Dendritic cell treated with granulocyte-macrophage colony-stimulating factor and Interleukin-4, amounts not matched to agents 40 ng/mL and 50 ng/mL, for 4 days (primary cell): ENCODE results near the gene TSNAX.
"Not testable (repeated sequence)": the region's sequence is repeated elsewhere in the genome, so short reads cannot be mapped to it uniquely, and the experiment has no call there.

ENCODE experiments used
- H3K27ac Mint-ChIP-seq: one replicate; pipeline ENCODE4 v1.8.0; 2022; ENCODE audit warnings: mild to moderate bottlenecking, mixed read lengths
- H3K27me3 Mint-ChIP-seq: one replicate; pipeline ENCODE4 v1.8.0; 2022; ENCODE audit warnings: mild to moderate bottlenecking, mixed read lengths
- H3K36me3 Mint-ChIP-seq: one replicate; pipeline ENCODE4 v1.8.0; 2022; ENCODE audit warnings: low read depth, mixed read lengths
- H3K4me1 Mint-ChIP-seq: one replicate; pipeline ENCODE4 v1.8.0; 2022; ENCODE audit warnings: low read depth, mixed read lengths
- H3K4me3 Mint-ChIP-seq: one replicate; pipeline ENCODE4 v1.8.0; 2022; ENCODE audit warnings: mild to moderate bottlenecking, moderate library complexity, mixed read lengths
- H3K9me3 Mint-ChIP-seq: one replicate; pipeline ENCODE4 v1.8.0; 2022; ENCODE audit warnings: mixed read lengths
- intact Hi-C: fragments of 100-400 bp; cut with micrococcal nuclease; formaldehyde crosslinking; loops from one replicate; pipeline ENCODE4 v1.15.0; 2022

The TSNAX gene

DNA sequence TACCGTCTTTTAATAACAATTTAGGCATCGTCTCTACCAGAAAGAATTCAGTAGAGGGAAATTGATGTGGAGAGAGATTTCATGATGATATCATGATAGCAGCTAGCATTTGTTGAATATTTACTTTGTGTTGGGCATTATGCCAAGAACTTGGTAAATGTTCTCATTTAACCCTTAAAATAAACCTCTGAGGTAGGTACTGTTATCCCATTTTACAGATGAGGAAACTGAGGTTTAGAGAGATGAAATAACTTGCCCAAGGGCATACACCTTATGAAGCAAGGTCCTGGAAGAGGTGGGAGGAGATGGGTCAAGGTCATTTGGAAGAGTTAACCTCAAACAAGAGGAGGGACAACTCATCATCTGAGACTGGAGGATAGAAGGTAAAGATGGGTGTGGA lies 34.8 kb downstream of the TSNAX start:
- H3K27ac Mint-ChIP-seq = no peak overlapping the region
- H3K36me3 Mint-ChIP-seq = peaks cover 48% of the 10 kb centered on the region
- no peaks in the 10 kb centered on the region for H3K27me3 Mint-ChIP-seq
- H3K4me1 Mint-ChIP-seq = no peaks in the 10 kb centered on the region
- intact Hi-C loops = no loop called here
- H3K9me3 Mint-ChIP-seq = no peaks in the 10 kb centered on the region
- H3K4me3 Mint-ChIP-seq = no peak overlapping the region

DNA sequence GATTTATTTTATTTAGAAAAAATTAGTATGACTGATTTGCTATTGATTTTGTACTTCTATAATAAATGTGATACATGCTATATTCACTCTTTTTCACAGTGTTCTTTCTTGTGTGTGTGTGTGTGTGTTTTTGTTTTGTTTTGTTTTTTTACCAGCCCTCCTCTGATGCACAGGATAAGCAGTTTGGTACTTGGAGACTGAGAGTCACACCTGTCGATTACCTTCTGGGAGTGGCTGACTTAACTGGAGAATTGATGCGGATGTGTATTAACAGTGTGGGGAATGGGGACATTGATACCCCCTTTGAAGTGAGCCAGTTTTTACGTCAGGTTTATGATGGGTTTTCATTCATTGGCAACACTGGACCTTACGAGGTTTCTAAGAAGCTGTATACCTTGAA lies 35.9 kb downstream of the TSNAX start:
- H3K9me3 Mint-ChIP-seq = no peaks in the 10 kb centered on the region
- intact Hi-C loops = no loop called here
- no peak overlapping the region for H3K27ac Mint-ChIP-seq
- H3K36me3 Mint-ChIP-seq = peaks cover 47% of the 10 kb centered on the region
- no peak overlapping the region for H3K4me3 Mint-ChIP-seq
- no peaks in the 10 kb centered on the region for H3K4me1 Mint-ChIP-seq
- H3K27me3 Mint-ChIP-seq = no peaks in the 10 kb centered on the region

DNA sequence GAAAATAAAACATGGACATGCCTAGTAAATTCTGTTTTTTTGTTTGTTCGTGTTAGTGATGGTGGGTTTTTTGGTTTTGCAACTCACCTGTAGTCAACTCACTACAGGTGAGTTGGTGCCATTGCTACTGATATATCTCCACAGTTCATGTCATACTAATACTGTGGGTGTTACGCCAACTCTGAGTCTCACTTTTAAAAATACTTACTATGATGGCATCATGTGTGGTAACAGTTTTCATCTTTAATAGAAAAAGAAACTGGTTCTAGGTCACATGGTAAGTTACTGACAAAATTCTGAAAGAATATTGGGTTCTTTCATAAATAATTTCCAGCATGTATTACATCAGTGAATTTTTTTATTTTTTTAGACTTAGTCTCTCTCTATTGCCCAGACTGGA lies 38.0 kb downstream of the TSNAX start:
- Mint-ChIP-seq H3K4me1 (no peaks in the 10 kb centered on the region), H3K27ac (no peak overlapping the region), H3K4me3 (no peak overlapping the region), H3K36me3 (peaks cover 46% of the 10 kb centered on the region), H3K9me3 (no peaks in the 10 kb centered on the region), H3K27me3 (no peaks in the 10 kb centered on the region)
- intact Hi-C loops = no loop called here

DNA sequence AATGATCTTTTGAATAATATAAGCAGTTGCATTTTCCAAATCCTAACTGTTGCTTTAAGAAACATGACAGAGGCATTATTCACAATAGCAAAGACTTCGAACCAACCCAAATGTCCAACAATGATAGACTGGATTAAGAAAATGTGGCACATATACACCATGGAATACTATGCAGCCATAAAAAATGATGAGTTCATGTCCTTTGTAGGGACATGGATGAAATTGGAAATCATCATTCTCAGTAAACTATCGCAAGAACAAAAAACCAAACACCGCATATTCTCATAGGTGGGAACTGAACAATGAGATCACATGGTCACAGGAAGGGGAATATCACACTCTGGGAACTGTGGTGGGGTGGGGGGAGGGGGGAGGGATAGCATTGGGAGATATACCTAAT lies 41.8 kb downstream of the TSNAX start:
- intact Hi-C loops, H3K4me1 Mint-ChIP-seq, H3K4me3 Mint-ChIP-seq, H3K27me3 Mint-ChIP-seq, H3K27ac Mint-ChIP-seq, H3K9me3 Mint-ChIP-seq: not testable (repeated sequence)
- H3K36me3 Mint-ChIP-seq = peaks cover 25% of the 10 kb centered on the region

DNA sequence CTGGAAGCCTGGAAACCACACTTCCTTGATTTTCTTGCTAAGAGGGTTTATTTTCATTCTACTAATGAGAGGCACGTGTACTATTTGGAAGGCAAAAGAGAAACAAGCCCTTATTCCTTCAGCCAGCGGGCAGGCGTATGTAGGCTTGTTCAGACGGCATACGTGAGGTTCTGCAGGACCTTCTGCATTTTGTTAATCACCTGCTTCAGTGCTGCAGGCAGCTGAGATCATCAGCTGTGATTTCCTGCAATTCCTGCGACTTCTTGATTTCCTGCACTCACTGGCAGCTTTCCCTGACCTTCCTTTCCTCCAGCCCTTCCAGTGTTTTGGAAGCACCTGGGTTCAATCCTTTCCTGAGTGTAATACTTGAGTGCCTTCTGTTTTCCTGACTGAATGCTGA lies 43.4 kb downstream of the TSNAX start:
- Mint-ChIP-seq H3K36me3 (peaks cover 16% of the 10 kb centered on the region), H3K4me1 (no peaks in the 10 kb centered on the region), H3K9me3 (no peaks in the 10 kb centered on the region), H3K4me3 (no peak overlapping the region), H3K27ac (no peak overlapping the region), H3K27me3 (no peaks in the 10 kb centered on the region)
- intact Hi-C loops = no loop called here

DNA sequence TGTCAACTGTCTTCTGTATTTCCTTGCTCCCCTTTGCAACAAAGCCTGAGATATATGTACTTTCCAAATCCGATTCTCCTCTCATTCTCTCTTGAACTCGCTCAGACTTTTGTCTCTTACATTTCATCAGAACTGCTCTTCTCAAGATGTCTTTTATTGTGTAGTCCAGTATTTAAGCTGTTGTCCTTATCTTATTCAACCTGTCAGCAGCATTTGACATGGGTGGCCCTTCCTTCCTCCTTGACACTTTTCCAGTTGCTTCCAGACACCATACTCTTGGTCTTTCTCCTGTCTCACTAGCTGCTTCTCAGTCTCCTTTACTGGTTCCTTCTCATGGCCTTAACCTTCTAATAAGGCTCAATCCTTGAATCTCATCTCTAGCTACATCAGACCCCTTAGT lies 47.0 kb downstream of the TSNAX start:
- no peak overlapping the region for H3K27ac Mint-ChIP-seq
- no peaks in the 10 kb centered on the region for H3K27me3 Mint-ChIP-seq
- H3K36me3 Mint-ChIP-seq = no peaks in the 10 kb centered on the region
- intact Hi-C loops = no loop called here
- H3K4me3 Mint-ChIP-seq = no peak overlapping the region
- no peaks in the 10 kb centered on the region for H3K9me3 Mint-ChIP-seq
- H3K4me1 Mint-ChIP-seq = no peaks in the 10 kb centered on the region

DNA sequence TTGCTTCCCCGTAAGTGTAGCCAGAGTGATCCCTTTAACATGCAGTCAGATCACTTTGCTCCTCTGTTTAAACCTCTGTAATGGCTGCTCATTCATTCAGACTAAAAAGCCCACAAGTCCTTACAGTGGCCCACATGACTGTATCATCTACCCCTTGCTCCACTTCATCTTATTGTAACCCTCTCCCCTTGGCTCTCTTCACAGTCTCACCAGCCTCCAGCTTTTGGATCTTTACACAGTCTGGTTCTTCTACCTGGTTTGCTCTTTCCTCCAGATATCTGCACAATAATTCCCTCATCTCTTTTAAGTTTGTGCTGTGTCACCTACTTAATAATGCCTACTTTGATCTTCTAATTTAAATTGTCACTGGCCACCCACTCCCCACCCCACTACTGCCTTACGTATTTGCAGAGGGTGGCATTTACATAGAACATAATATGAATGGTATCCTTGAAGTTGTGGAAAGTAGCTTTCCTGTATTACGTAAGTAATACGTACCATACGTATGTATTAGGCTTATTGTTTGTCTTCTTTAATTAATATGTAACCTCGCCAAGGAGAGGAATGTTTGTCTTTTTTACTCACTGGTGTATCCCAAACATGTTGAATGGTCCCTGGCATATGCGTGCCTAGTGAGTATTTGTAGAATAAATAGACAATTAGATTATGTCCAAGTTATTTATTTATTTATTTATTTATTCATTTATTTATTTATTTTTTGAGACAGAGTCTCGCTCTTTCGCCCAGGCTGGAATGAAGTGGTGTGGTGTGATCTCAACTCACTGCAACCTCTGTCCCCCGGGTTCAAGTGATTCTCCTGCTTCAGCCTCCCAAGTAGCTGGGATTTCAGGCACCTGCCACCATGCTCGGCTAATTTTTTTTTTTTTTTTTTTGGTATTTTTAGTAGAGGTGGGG lies 48.6 kb downstream of the TSNAX start:
- no peak overlapping the region for H3K4me3 Mint-ChIP-seq
- no peaks in the 10 kb centered on the region for H3K27me3 Mint-ChIP-seq
- no peak overlapping the region for H3K27ac Mint-ChIP-seq
- intact Hi-C loops = no loop called here
- H3K4me1 Mint-ChIP-seq = no peaks in the 10 kb centered on the region
- H3K9me3 Mint-ChIP-seq = no peaks in the 10 kb centered on the region
- no peaks in the 10 kb centered on the region for H3K36me3 Mint-ChIP-seq

DNA sequence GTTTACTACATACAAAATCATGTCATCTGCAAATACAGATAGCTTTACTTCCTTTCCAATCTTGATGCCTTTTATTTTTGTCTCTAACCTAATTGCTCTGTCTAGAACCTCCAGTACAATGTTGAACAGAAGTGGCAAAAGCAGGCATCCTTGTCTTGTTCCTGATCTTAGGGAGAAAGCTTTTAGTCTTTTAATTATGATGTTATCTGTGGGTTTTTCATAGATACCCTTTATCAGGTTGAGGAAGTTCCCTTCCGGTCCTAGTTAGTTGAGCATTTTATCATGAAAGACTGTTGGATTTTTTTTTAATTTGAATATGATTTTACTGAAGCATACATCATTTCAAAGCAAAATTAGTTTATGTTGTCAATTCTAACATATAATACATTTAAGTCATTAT lies 52.4 kb downstream of the TSNAX start:
- no peaks in the 10 kb centered on the region for H3K36me3 Mint-ChIP-seq
- no peaks in the 10 kb centered on the region for H3K9me3 Mint-ChIP-seq
- intact Hi-C loops = no loop called here
- no peak overlapping the region for H3K4me3 Mint-ChIP-seq
- no peaks in the 10 kb centered on the region for H3K4me1 Mint-ChIP-seq
- no peak overlapping the region for H3K27ac Mint-ChIP-seq
- no peaks in the 10 kb centered on the region for H3K27me3 Mint-ChIP-seq

DNA sequence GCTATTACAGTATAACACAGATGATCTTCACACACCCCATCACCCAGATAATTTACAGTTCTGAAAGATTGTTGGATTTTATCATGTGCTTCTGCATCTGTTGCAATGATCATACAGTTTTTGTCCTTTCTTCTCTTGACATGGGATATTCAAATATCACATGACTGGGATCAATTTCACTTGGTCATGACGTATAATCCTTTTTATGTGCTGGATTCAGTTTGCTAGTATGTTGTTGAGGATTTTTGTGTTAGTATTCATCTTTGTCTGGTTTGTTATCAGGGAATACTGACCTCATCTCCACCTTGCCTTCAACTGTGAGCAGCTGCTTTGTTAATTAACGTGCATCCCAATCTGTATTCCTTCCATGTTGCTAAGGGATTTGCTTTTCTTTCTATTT lies 53.4 kb downstream of the TSNAX start:
- H3K4me1 Mint-ChIP-seq = no peaks in the 10 kb centered on the region
- no peaks in the 10 kb centered on the region for H3K36me3 Mint-ChIP-seq
- no peaks in the 10 kb centered on the region for H3K9me3 Mint-ChIP-seq
- no peak overlapping the region for H3K4me3 Mint-ChIP-seq
- no peaks in the 10 kb centered on the region for H3K27me3 Mint-ChIP-seq
- intact Hi-C loops = no loop called here
- H3K27ac Mint-ChIP-seq = no peak overlapping the region

DNA sequence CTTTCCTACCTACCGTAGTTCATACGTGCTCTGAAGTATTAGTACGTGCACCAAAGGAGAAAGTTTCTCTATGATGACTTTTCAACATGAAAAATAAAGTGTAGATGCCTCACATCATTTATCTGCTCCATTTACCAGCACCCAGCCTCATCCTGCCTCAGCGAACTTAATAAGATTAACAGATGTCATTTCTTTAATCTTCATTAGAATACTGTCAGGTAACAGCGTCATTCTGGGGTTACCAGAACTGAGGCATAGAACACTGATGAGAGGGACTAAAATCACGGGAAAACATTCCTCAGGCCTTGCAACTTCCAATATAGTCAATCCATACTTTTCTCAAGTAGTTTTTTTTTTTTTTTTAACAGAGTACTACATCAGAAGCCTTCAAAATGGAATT lies 54.9 kb downstream of the TSNAX start:
- no peaks in the 10 kb centered on the region for H3K9me3 Mint-ChIP-seq
- no peaks in the 10 kb centered on the region for H3K27me3 Mint-ChIP-seq
- no peaks in the 10 kb centered on the region for H3K36me3 Mint-ChIP-seq
- no peak overlapping the region for H3K4me3 Mint-ChIP-seq
- intact Hi-C loops = no loop called here
- no peaks in the 10 kb centered on the region for H3K4me1 Mint-ChIP-seq
- H3K27ac Mint-ChIP-seq = no peak overlapping the region

DNA sequence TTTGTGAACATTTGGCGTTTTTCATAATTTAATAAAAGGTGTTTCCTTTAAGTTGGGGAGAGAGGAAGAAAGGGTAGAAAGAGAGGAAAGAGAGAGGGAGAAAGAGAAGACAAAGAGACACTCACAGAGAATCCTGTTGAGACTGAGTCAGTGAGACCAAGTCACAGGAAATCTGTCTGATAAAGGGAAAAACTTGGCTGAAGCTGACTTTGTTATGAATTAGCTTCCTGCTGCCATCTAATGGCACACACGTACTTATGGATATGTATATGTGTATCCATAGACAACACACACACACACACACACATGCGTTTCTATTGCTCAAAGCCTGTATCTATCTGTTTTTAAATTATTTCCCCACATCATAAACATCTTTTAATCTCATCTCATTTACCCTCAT lies 55.6 kb downstream of the TSNAX start:
- intact Hi-C loops = no loop called here
- no peaks in the 10 kb centered on the region for H3K9me3 Mint-ChIP-seq
- H3K4me1 Mint-ChIP-seq = no peaks in the 10 kb centered on the region
- H3K27me3 Mint-ChIP-seq = no peaks in the 10 kb centered on the region
- H3K27ac Mint-ChIP-seq = no peak overlapping the region
- no peak overlapping the region for H3K4me3 Mint-ChIP-seq
- H3K36me3 Mint-ChIP-seq = no peaks in the 10 kb centered on the region

DNA sequence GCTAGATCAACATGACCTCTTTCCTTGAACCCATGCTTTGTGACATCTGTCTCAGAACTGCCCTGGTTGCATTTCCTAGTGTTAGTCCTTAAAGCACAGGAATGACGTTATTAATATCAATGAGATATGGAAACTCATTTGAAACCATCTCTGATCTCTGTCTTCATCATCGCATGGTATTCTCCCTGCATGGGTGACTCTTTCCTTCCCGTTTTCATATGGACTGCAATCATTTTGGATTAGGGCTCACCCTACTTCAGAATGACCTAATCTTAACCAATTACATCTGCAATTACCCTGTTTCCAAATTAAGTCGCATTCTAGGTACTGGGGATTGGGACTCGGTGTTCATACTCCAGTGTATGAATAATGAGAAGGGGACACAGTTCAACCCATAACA lies 56.5 kb downstream of the TSNAX start:
- H3K36me3 Mint-ChIP-seq = no peaks in the 10 kb centered on the region
- no peaks in the 10 kb centered on the region for H3K27me3 Mint-ChIP-seq
- H3K27ac Mint-ChIP-seq = no peak overlapping the region
- H3K9me3 Mint-ChIP-seq = no peaks in the 10 kb centered on the region
- H3K4me1 Mint-ChIP-seq = no peaks in the 10 kb centered on the region
- H3K4me3 Mint-ChIP-seq = no peak overlapping the region
- intact Hi-C loops = no loop called here

DNA sequence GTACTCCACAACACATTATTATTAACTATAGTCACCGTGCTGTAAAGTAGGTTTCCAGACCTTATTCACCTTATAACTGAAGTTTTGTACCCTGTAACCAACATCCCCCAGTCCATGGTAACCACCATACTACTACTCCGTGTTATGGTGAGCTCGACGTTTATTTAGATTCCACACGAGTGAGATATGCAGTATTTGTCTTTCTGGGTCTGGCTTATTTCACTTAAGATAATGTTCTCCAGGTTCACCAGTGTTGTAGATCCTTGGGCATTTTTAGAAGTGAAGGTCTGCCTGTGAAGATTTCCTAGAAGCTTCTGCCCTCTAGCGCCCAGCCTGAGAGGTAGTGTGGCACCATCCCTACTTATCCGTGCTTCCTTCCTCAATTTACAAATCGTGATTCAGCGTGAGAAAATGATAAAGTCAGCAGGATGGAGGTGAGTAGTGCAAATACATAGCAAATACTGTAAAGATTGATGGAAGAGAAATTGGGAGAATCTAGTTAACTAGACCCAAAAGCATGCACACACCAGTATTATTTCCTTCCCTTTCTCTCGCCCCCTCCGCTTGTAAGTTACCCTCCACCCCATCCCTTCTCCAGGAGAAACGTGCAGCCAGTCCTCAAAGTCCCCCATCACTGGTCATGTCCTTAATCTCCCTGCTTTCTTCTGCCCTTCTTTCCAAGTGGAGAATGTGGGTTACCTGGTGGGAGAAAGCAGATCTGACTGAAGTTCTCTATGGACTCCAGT lies 62.2 kb downstream of the TSNAX start:
- no peak overlapping the region for H3K4me3 Mint-ChIP-seq
- H3K9me3 Mint-ChIP-seq = no peaks in the 10 kb centered on the region
- no peak overlapping the region for H3K27ac Mint-ChIP-seq
- H3K36me3 Mint-ChIP-seq = no peaks in the 10 kb centered on the region
- H3K4me1 Mint-ChIP-seq = peaks cover 22% of the 10 kb centered on the region
- intact Hi-C loops = no loop called here
- no peaks in the 10 kb centered on the region for H3K27me3 Mint-ChIP-seq

DNA sequence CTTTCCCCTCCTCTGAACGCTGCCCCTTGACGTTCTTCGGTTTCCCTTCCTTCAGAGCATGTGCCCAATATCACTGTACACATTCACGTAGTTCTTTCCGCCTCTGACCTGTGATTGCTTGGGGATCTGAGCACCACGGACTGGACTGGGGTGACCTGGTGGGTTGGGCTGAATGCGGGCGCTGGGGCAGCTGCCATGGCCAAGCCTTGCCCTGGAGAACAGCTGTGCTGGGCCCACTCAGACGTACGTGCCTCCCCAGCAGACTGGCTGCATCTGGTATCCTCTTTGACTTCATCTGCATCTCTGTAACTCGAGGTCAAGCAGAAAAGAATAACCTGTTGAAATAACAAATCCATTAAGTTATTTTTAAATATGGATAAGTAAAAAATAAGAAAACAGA lies 63.0 kb downstream of the TSNAX start:
- Mint-ChIP-seq H3K9me3 (no peaks in the 10 kb centered on the region), H3K27me3 (no peaks in the 10 kb centered on the region), H3K4me1 (peaks cover 31% of the 10 kb centered on the region), H3K27ac (no peak overlapping the region), H3K4me3 (no peak overlapping the region), H3K36me3 (no peaks in the 10 kb centered on the region)
- intact Hi-C loops = no loop called here
